GM18907 (cell line): ENCODE data around the gene MED4.
"Not testable (repeated sequence)": the region's sequence is repeated elsewhere in the genome, so short reads cannot be mapped to it uniquely, and the experiment has no call there.

ENCODE experiments used
- ATAC-seq: cut with Tn5 transposase; IDR thresholded peaks from one replicate; pipeline ENCODE4 v1.9.1; 2021; ENCODE audit warnings: mild to moderate bottlenecking, moderate library complexity; ENCODE audit not compliant: unreplicated experiment

MED4 gene

GRCh38 chr13:48096670-48097069 is 1.8 kb upstream of the MED4 start:
- ATAC-seq, result no peak

DNA sequence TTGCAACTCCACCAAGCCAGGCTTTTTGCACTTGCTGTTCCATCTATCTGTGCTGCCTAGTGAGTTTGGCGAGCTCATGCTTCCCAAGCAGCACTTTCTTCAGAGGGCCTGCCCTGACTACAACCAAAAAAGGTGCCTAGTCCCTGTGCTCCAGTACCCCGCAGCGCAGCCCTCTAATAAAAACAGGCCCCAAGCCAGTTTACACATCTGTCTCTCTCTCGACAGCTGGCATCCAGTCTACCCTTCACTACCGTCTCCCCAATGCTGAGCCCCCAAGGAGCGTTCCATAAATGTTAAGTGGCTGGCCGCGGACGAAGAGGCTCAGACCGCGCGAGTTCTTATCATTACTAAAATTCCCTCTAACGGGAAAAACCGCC is 512 bp downstream of the MED4 start:
- ATAC-seq, result peak; percentile 18

- ATAC-seq, result no peak
Measured at GRCh38 chr13:48093588-48093987, 1.3 kb downstream of the MED4 start.

- ATAC-seq, result no peak
Measured at GRCh38 chr13:48086272-48086671, 8.6 kb downstream of the MED4 start.

GRCh38 chr13:48081739-48082138 is 13.2 kb downstream of the MED4 start:
- no peak for ATAC-seq

- ATAC-seq, result peak; percentile 99
Measured at GRCh38 chr13:48078251-48078656, 16.6 kb downstream of the MED4 start.

GRCh38 chr13:48074006-48074405 is 20.9 kb downstream of the MED4 start:
- no peak for ATAC-seq

GRCh38 chr13:48072787-48073186 is 22.1 kb downstream of the MED4 start:
- ATAC-seq, result no peak

GRCh38 chr13:48072304-48072703 is 22.6 kb downstream of the MED4 start:
- ATAC-seq, result no peak

DNA sequence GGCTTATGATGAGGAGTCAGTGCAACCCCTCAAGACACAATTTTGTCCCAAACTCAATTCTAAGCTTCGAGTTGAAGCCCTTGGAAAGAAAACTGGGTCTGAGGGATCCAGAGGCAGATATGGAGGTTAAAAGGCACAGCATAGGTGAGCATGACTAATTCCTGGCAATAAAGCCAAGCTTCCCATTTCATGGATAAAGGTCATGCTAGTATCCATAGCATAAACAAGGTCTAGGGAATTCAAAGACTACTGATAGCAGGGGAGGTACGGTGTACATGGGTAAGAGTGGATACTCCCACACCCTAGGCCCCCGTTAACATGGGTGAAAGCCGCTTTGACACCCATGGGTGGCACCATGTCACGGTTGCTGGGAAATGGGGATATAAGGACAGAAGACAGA is 24.0 kb downstream of the MED4 start:
- no peak for ATAC-seq

GRCh38 chr13:48069573-48069972 is 25.3 kb downstream of the MED4 start:
- no peak for ATAC-seq

DNA sequence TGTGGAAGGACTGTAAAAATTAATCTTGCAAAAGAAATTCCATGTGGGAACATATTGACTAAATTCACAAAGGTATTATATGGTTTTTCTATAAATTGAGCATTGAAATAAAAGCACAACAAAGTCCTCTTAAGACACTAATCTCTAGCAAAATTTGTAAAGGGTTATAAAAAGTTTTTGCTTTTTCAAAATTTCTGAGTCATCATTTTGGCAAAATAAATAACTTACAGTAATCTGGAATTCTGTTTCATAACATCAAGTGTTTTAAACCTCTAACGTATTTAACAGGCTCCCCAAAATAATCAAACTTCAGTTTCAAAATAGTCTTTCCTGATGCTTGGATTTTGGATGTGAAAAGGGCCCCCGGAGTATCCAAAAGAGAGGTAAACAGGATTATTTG is 26.0 kb downstream of the MED4 start:
- ATAC-seq, result no peak

DNA sequence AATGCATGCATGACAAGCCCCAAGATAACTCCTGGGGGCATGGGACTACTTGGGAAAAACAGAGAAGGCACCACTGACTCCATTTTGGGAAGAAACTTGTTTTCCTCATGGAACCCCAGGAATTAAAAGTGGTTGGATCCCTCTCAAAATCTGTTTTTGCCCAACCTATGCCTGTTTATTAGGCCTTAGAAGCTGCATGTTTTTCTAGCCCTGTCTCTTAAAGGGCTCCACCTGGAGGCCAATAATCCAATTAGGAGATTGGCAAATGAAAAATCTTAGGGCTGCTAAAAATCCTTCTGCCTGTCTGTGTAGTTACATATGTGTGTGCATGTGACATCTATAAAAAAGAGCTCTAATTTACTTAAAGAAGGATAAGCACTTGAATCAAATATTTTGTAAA is 26.9 kb downstream of the MED4 start:
- ATAC-seq, result no peak

- ATAC-seq, result peak; percentile 75
Measured at GRCh38 chr13:48066310-48066989, 28.5 kb downstream of the MED4 start.

DNA sequence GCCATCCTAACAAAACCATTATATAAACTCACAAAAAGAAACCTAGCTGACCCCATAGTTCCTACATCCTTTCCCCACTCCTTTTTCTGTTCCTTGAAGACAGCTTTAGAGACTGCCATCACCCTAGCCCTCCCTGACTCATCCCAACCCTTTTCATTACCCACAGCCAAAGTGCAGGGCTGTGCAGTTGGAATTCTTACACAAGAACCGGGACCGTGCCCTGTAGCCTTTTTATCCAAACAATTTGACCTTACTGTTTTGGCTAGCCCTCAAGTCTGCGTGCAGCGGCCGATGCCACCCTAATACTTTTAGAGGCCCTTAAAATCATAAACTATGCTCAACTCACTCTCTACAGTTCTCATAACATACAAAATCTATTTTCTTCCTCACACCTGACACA is 35.0 kb downstream of the MED4 start:
- not testable (repeated sequence) for ATAC-seq

- ATAC-seq, result not testable (repeated sequence)
Measured at GRCh38 chr13:48058536-48058935, 36.4 kb downstream of the MED4 start.

DNA sequence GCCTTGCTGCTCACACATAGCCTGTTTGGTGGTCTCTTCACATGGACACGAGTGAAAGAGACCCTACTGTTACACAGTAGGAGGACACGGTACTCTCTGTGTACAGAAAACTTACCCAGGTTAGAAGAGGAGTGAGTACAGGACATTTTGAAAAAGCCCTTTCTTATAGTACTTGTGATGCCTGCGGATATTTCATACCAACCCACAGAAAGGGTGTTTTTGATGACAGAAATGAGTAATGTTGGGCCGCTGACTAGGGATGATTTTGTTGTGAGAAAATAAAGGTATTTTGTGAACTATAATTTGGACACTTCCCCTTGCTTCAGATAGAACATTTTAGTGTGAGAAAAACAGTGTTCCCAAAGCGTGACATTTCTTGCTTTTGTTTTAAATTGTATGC is 39.2 kb downstream of the MED4 start:
- ATAC-seq, result no peak

DNA sequence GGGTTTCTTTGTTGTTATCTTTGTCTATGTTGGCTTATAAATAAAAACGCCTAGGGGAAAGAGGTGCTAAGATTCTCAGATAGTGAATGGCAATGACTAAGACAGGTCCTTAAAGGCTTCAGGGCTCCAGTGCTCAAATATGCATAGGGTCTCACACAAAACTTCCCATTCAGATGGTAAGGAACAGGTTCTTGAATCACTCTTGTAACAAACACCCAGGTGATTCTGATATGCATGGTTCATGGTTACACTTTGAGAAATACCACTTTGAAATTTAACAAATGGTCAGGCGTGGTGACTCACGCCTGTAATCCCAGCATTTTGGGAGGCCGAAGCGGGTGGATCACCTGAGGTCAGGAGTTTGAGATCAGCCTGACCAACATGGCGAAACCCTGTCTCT is 40.3 kb downstream of the MED4 start:
- no peak for ATAC-seq

DNA sequence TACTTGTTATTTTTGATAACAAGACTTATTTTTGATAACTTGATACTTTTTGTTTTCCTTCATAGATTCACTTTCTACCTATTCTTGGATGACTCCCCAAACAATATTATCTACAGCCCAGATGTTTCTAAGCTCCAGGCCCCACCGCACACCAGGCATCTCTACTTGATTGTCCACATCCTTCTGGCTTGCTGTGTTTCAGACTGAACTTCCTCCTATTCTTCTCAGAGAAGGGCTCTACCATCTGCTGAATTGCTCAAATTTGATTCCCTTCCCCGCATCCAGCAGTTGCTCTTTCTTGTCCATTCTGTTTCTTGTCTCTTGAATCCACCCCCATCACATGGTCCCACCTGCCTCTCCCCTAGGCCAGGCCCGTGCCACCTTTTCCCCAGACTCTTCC is 44.4 kb downstream of the MED4 start:
- no peak for ATAC-seq

DNA sequence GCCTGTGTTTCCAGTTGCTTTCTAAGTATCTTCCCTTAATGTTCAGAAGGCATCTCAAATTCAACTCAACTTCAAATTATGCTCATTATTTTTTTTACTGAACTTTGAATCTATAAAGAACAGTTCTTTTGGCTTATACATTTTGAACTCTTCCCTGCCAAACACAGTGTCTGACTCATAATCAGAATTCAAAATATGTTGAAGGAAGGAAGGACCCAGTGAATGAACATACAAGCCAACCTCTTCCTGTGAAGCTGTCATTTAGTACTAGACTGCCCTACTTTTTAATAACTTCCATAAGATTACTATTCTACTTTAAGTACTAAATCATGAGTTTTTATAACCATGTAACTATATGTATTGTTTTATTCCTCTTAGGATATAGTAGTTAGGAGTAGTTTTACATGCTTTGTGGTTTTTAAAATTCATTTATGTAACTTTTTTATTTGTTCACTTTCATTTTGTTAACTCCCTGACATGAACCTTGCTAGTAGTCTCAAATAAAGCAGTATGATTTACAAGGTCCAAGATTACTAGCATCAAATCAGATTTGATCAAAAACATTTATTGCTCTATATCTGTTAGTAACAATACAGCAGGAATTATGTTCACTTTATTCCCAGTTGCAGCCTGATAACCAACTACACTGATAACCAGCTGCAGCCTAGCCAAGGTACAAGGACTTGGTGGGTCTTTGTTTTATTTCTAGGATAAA is 51.0 kb downstream of the MED4 start:
- peak; percentile 47 for ATAC-seq

DNA sequence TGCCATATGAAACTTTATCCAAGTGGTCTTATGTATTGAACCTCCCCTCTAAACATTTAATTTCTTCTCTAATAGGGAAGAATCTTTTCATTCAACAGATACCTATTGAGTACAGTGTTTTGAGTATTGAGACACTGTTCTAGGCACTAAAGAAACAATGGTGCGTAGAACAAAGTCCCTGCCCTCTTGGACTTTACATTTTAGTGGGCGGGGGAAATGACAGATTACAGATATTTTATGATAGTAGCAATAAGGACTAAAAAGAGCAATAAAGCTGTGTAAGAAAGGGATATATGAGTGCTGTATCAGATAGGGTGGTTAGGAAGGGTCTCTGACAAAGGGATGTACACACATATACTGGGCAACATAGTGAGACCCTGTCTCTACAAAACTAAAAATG is 52.0 kb downstream of the MED4 start:
- no peak for ATAC-seq

DNA sequence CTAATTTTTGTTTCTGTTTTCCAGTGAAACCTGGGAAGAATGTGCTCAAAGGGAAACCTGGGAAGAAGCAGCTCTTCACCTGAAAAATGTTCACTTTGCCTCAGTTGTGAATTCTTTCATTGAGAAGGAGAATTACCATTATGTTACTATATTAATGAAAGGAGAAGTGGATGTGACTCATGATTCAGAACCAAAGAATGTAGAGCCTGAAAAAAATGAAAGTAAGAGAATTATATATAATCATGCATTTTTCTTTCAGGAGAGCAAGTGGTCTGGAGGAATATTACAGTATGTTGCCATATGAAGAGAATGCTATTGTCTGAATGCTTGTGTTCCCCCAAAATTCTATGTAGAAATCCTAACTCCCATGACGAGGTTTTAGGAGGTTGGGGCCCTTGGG is 54.0 kb downstream of the MED4 start:
- ATAC-seq, result no peak

DNA sequence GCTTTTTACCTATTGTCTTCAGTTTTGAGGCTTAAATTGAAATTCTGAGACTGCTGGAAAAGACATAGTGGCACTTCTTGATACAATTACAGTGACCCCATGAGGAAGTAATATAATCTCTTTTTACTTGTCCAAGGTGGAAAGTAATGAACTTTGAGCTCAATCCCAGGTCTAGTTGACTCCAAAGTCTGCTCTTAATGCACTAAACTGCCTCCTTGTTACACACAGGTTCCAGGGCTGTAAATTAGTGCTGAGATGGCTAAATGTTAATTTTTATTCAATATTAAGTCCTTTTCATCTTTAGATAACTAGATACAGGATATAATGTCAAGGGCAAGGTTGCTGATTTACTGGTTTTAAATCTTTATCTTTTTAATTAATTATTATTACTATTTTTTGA is 54.9 kb downstream of the MED4 start:
- no peak for ATAC-seq
